ENCODE results near the gene RBM22.

GRCh38 chr5:150656191-150657132 is 44.4 kb downstream of the RBM22 start:
- TF ChIP-seq CTCF (conservative IDR thresholded peaks at IDR 0.05) (peak; percentile 65), EZH2 (IDR thresholded peaks at IDR 0.05; ENCODE audit: low read depth) (no peak)
